Fibroblast of skin of left quadriceps (primary cell): ENCODE measurements around the gene GRK2.
"Not testable (repeated sequence)": the region's sequence is repeated elsewhere in the genome, so short reads cannot be mapped to it uniquely, and the experiment has no call there.

Experiments
- DNase-seq, 2 experiments: peaks; one replicate each; pipeline ENCODE4 v3.0.0-alpha.2; 2013; ENCODE audit warnings: low read depth in 2 of 2

The GRK2 gene

GRCh38 chr11:67254798-67255197 is 11.5 kb upstream of the GRK2 start:
- no peak for DNase-seq

DNA sequence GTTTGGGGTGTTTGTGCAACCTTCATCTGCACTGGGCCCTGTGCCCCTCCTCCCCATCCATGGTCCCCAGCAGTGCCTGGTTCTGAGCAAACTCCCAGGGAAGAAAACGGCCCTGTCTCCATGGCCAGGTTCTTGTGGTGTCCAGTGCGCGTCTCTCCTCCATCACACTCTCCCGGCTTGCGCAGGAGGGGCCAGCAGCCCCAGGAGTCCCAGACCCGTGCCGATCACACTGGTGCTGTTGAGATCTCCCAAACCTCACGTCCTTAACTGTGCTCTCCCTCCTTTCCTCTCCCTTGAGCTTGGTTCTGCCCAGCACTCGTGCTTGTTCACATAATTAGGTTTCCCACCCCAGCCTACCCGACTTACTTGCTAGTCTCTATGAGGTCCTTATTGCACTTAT is 10.9 kb upstream of the GRK2 start:
- no peak for DNase-seq

DNA sequence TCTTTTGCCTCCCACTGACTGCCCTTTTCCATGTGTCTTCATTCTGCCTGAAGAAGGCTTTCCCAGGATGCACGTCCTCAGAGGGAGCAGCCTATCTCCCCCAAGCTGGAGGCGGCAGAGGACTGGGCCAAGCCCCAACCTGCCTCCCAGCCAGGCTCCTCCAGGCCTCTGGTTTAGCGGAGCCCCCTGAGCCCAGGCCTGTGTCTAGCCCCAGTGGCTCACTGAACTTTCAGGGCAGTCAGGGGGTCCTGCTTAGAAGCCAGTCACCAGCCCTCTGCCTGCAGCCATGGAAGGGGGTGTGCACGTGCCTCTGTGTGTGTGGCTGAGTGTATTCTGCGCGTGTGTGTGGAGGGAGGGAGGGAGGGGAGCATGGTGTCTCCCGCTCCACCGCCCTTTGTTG is 10.4 kb upstream of the GRK2 start:
- DNase-seq, result no peak

GRCh38 chr11:67256477-67257135 is 9.7 kb upstream of the GRK2 start:
- no peak for DNase-seq

- DNase-seq, result no peak
Measured at GRCh38 chr11:67260406-67260805, 5.9 kb upstream of the GRK2 start.

GRCh38 chr11:67260885-67261639 is 5.2 kb upstream of the GRK2 start:
- not testable (repeated sequence) for DNase-seq

DNA sequence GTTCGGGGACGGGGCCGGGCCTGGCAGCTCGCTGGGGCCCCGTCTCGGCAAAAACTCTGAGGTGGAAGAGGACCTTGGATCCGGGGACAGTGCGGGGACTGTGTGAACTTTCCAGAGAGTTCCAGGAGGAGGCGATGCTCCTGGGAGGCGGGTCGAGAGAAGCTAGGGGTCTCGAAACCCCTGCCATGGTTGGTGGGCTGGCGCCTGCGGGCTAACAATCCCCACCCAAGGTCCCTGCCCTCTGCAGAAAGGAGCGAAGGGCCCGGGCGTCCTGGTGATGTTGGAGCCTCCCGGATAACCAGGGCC is 4.7 kb upstream of the GRK2 start:
- no peak for DNase-seq

GRCh38 chr11:67261946-67262681 is 4.2 kb upstream of the GRK2 start:
- no peak for DNase-seq

- peak; percentile 41 to 42 for DNase-seq
Measured at GRCh38 chr11:67262731-67263675, 3.3 kb upstream of the GRK2 start.

DNA sequence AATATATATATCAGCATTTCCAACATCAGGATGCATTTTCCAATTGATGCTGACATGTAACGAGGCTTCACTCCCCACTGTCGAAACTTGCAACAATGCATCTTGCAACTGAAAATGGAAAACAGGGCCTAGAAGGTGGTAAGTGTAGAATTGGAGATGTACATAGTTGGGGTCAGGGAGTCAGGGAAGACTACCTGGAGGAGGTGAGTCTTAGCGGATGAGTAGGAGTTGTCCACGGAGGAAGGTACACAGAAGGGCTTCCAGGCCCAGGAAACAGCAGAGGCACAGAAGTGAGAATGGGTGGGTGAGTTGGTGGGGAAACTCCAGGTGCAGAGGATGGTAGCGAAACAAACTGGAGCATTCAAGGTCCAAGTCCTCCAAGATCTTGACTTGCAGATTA is 2.0 kb upstream of the GRK2 start:
- no peak for DNase-seq

GRCh38 chr11:67264877-67265632 is 1.2 kb upstream of the GRK2 start:
- DNase-seq, result no peak

- no peak for DNase-seq
Measured at GRCh38 chr11:67265633-67266448, 432 bp upstream of the GRK2 start.

DNA sequence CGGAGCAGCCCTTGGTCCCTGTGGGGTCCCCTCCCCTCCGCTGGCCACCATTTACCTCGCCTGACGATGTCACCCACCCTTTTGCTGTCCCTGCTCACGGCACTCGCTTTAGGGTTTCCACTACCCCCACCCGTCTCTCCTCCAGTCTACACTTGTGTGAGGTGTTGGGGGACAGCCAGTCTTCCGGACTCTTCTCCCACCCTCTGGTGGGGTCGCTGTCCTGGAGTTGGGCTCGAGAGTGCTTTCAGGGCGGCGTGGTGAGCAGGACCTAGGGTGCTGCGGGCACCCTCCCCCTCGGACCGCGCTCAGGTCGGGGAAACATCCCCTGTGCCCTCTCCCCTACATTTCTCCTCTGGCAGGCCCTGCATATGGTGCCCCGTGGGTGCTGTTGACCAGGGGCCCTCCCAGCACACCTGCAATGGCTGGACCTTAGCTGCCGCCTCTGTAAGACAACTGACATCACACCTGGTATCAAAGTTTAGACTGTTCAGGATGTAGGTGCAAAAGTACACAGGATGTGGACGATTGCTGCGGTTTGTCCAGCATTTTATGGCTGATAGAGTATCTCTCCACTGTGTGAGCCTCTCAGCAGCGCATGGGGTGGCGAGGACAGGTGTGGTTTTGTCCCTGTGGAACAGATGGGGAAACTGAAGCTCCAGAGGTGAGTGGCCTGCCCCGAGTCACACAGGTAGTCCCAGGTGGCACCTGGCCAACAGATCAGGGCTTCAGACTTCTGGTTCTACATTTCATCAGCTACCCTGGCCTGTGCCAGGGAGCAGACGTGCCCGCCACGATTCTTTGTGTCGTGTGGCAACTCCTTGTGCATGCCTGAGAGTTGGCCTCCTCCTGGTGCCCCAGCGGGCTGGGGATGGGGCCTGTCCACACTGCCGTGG is 1.2 kb downstream of the GRK2 start:
- DNase-seq, result no peak

GRCh38 chr11:67268081-67268961 is 2.0 kb downstream of the GRK2 start:
- no peak for DNase-seq

- no peak for DNase-seq
Measured at GRCh38 chr11:67268962-67269268, 2.6 kb downstream of the GRK2 start.

DNA sequence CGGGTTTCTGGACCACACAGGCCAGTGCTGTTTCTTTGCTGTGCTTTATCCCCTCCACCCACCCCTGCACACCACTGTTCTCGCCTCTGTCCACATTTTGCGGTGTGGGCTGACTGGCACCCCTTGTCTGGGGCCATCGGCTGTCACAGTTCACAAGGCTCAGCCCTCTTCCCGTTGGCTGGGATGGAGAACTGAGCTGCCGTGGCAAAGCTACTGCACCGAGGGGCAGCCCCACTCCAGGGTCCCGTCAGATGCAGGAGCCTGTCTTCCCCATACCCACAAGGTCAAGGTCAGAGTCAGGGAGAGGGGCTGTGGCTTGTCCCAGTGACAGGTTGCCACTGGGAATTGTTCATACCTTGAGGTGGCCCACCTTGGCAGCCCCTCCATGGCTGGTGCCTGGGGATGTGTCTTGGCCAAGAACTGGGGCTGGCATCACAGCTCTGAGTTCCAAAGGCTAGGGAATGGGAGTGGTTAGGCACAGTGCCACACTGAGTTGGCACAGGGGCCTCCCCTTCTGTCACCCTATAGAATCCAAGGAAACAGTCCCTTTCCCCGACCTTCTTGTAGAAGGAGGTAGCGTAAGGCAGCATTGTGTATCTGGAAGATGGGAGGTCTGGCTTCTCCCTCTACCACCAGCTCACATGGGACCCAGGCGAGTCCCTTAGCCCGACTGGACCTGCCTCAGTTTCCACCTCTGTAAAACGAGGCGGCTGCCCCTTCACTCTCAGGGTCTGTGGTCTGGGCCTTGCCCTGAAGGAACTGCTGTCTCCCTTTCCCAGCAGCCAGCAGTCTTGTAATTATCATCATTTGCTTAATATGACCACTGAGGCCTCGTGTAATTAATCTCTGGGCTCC is 3.4 kb downstream of the GRK2 start:
- no peak for DNase-seq
